Lower leg skin (tissue), 4 donors: Measurements from ENCODE around the gene SUOX. TPM values are rescaled to one million over a fixed set of nuclear protein-coding genes. Genes with fewer than 3 reads are reported as not detected.
A peak's percentile ranks its signal among the peaks of the same experiment; 100 is the strongest.
"Not testable (repeated sequence)": the region's sequence is repeated elsewhere in the genome, so short reads cannot be mapped to it uniquely, and the experiment has no call there.

ENCODE experiments used
- DNase-seq, 2 donors: peaks; one replicate each; pipeline ENCODE4 v3.0.0-alpha.2; 2019; ENCODE audit warnings: low spot score in 2 of 2
- H3K4me3 ChIP-seq: fragments of 200-600 bp; sonication (generic); 2 replicates; pipeline ENCODE4 v1.5.1; 2017; ENCODE audit warnings: mild to moderate bottlenecking, low read depth; ENCODE audit not compliant: poor library complexity, severe bottlenecking
- CTCF ChIP-seq, 3 donors: fragments of 450-650 bp; IDR thresholded peaks; one replicate each; pipeline ENCODE4 v1.5.1; 2016; ENCODE audit warnings: antibody characterized with exemption in 3 of 3, mild to moderate bottlenecking in 3 of 3, moderate library complexity in 2 of 3
- POLR2A ChIP-seq, 2 donors: fragments of 450-650 bp; IDR thresholded peaks; one replicate each; pipeline ENCODE4 v1.6.1; 2016 to 2017; ENCODE audit warnings: antibody characterized with exemption in 2 of 2, mild to moderate bottlenecking in 1 of 2, moderate library complexity in 1 of 2
- WGBS, 2 donors: methylation state at CpG; one replicate each; pipeline ENCODE4 v1.1.5; 2018; 5-methylcytosine and 5-hydroxymethylcytosine counted together
- intact Hi-C: fragments of 100-400 bp; cut with DNase I; formaldehyde crosslinking; loops from one replicate; pipeline ENCODE4 v1.15.0; 2023; ENCODE audit warnings: low total_unique reads
- total RNA-seq, 4 donors: library from RNA; depleted of rRNA; stranded (reverse); fragments of >200 nt; gene quantifications; one replicate each; pipeline ENCODE4 v1.1.0, GENCODE V29; 2016

SUOX gene
- total RNA-seq, 4 donors from 2014 or later = 7.6 to 21.4 (median 13.8) TPM

- intact Hi-C loops = no loop called here
Observed at GRCh38 chr12:56001487-56002100, 4.5 kb downstream of the SUOX start.

GRCh38 chr12:56003376-56003775 is 6.3 kb downstream of the SUOX start:
- DNase-seq, H3K4me3 ChIP-seq, intact Hi-C loops: not testable (repeated sequence)
- WGBS, 2 donors = 89 to 90% methylated on average over 5 of the region's 5 CpGs

More at GRCh38 chr12:56001487-56002100, 4.5 kb downstream of the SUOX start:
- no peak for DNase-seq
- no peak for TF ChIP-seq CTCF (IDR thresholded peaks at IDR 0.05)
- TF ChIP-seq POLR2A (IDR thresholded peaks at IDR 0.05) = no peak
- 77 to 80% methylated on average over 7 of the region's 7 CpGs for WGBS, 2 donors
- H3K4me3 ChIP-seq = no peak overlapping the region

- 87 to 96% methylated on average over 6 to 10 of the region's 10 CpGs for WGBS, 2 donors
- DNase-seq = no peak
- intact Hi-C loops = no loop called here
- TF ChIP-seq POLR2A (IDR thresholded peaks at IDR 0.05) = no peak
- no peak for TF ChIP-seq CTCF (IDR thresholded peaks at IDR 0.05)
- no peak overlapping the region for H3K4me3 ChIP-seq
Observed at GRCh38 chr12:56004211-56004610, 7.1 kb downstream of the SUOX start.

- DNase-seq = peak; percentile 27 to 88
Observed at GRCh38 chr12:56007564-56008559, 10.8 kb downstream of the SUOX start.

GRCh38 chr12:56010111-56010570 is 13.1 kb downstream of the SUOX start:
- WGBS, 2 donors = 61 to 74% methylated on average over 2 of the region's 2 CpGs
- intact Hi-C loops = no loop called here
- TF ChIP-seq POLR2A (IDR thresholded peaks at IDR 0.05) = no peak
- TF ChIP-seq CTCF (IDR thresholded peaks at IDR 0.05) = no peak
- no peak for DNase-seq
- no peak overlapping the region for H3K4me3 ChIP-seq

More at GRCh38 chr12:56007564-56008559, 10.8 kb downstream of the SUOX start:
- 1 to 2% methylated on average over 41 to 44 of the region's 44 CpGs for WGBS, 2 donors
- H3K4me3 ChIP-seq = peak overlapping the region; percentile 83
- intact Hi-C loops = no loop called here
- TF ChIP-seq CTCF (IDR thresholded peaks at IDR 0.05) = no peak

GRCh38 chr12:56011509-56012090 is 14.5 kb downstream of the SUOX start:
- H3K4me3 ChIP-seq = no peak overlapping the region
- no peak for TF ChIP-seq CTCF (IDR thresholded peaks at IDR 0.05)
- no peak for TF ChIP-seq POLR2A (IDR thresholded peaks at IDR 0.05)
- no peak for DNase-seq
- 99 to 100% methylated on average over 2 of the region's 2 CpGs for WGBS, 2 donors
- intact Hi-C loops = no loop called here
